IMR-90 (cell line): ENCODE measurements around the gene CLOCK. TPM values are rescaled to one million over a fixed set of nuclear protein-coding genes. Genes with fewer than 3 reads are reported as not detected.

ENCODE experiments used
- ATAC-seq: fragments of 200-7000 bp; cut with Tn5 transposase; 2 replicates; pipeline ENCODE4 v1.9.1; 2020; ENCODE audit warnings: low read depth, mild to moderate bottlenecking, moderate library complexity
- BruUV-seq: library from RNA; stranded (reverse); fragments of 400-500 nt; replicated peaks from 2 replicates; lab custom pipeline; 2021; lab: Mats Ljungman, UMichigan
- CTCF ChIA-PET: fragments of 300-600 bp; formaldehyde crosslinking; extraction: SDS; loops from one replicate; lab custom pipeline; 2021; ENCODE audit warnings: antibody characterized with exemption; lab: Yijun Ruan, JAX
- POLR2A ChIA-PET: fragments of 300-600 bp; sonication (Branson Sonifier 250); formaldehyde crosslinking; loops from one replicate; lab custom pipeline; 2022; ENCODE audit warnings: antibody characterized with exemption; ENCODE audit not compliant: unreplicated experiment; lab: Charles Lee
- DNase-seq: peaks from one replicate; pipeline ENCODE4 v3.0.0; 2013
- H2AFZ ChIP-seq: replicated peaks from 2 replicates; pipeline ENCODE3; 2013; ENCODE audit warnings: low read length, mild to moderate bottlenecking; ENCODE audit not compliant: poor library complexity
- H2AK5ac ChIP-seq: 2 replicates; pipeline ENCODE4 v1.6.1; 2013; ENCODE audit warnings: low read depth, low read length, inconsistent platforms
- H2AK9ac ChIP-seq: replicated peaks from 2 replicates; pipeline ENCODE3; 2013; ENCODE audit warnings: mild to moderate bottlenecking, low read depth, low read length, moderate library complexity; ENCODE audit not compliant: poor library complexity
- H2BK120ac ChIP-seq: 2 replicates; pipeline ENCODE4 v1.6.1; 2013; ENCODE audit warnings: low read depth, low read length, inconsistent platforms
- H2BK15ac ChIP-seq: 3 replicates; pipeline ENCODE4 v1.6.1; 2013; ENCODE audit warnings: low read depth, low read length, inconsistent platforms
- H2BK20ac ChIP-seq: 2 replicates; pipeline ENCODE4 v1.6.1; 2013; ENCODE audit warnings: low read depth, mild to moderate bottlenecking, inconsistent platforms, low read length, moderate library complexity
- H2BK5ac ChIP-seq: 2 replicates; pipeline ENCODE4 v1.6.1; 2013; ENCODE audit warnings: mild to moderate bottlenecking, low read depth, low read length, inconsistent platforms; ENCODE audit not compliant: poor library complexity, severe bottlenecking
- H3K14ac ChIP-seq: replicated peaks from 2 replicates; pipeline ENCODE4 v1.6.1; 2013; ENCODE audit warnings: low read depth, low read length, inconsistent platforms
- H3K18ac ChIP-seq: 2 replicates; pipeline ENCODE4 v1.6.1; 2013; ENCODE audit warnings: low read depth, low read length, control low read depth
- H3K23ac ChIP-seq: 2 replicates; pipeline ENCODE4 v1.6.1; 2013; ENCODE audit warnings: low read depth, low read length, inconsistent platforms
- H3K27ac ChIP-seq: 2 replicates; pipeline ENCODE4 v1.5.1; 2013; ENCODE audit warnings: mild to moderate bottlenecking, control low read depth, low read length; ENCODE audit not compliant: insufficient read depth
- H3K27me3 ChIP-seq: 2 replicates; pipeline ENCODE4 v1.6.1; 2013; ENCODE audit warnings: low read length; ENCODE audit not compliant: control insufficient read depth, insufficient read depth
- H3K36me3 ChIP-seq: 2 replicates; pipeline ENCODE4 v1.6.1; 2013; ENCODE audit warnings: low read length, mixed read lengths; ENCODE audit not compliant: control insufficient read depth, insufficient read depth
- H3K4ac ChIP-seq: 2 replicates; pipeline ENCODE4 v1.6.1; 2013; ENCODE audit warnings: low read depth, low read length, inconsistent platforms
- H3K4me1 ChIP-seq: 2 replicates; pipeline ENCODE4 v1.6.1; 2013; ENCODE audit warnings: low read length, mixed read lengths; ENCODE audit not compliant: control insufficient read depth, insufficient read depth
- H3K4me2 ChIP-seq: 2 replicates; pipeline ENCODE4 v1.6.1; 2013; ENCODE audit warnings: low read depth, mild to moderate bottlenecking, control low read depth, low read length, moderate library complexity
- H3K4me3 ChIP-seq: 2 replicates; pipeline ENCODE4 v1.5.1; 2013; ENCODE audit warnings: low read depth, mild to moderate bottlenecking, control low read depth, low read length, moderate library complexity; ENCODE audit not compliant: insufficient read depth
- H3K56ac ChIP-seq: 2 replicates; pipeline ENCODE4 v1.6.1; 2013; ENCODE audit warnings: low read length, inconsistent platforms; ENCODE audit not compliant: insufficient read depth; ENCODE audit errors: extremely low read depth
- H3K79me1 ChIP-seq, 2 experiments: 2 replicates each; pipeline ENCODE4 v1.6.1; 2013; ENCODE audit warnings: low read length in 2 of 2, inconsistent platforms in 1 of 2, low read depth in 1 of 2
- H3K9ac ChIP-seq: 2 replicates; pipeline ENCODE4 v1.6.1; 2013; ENCODE audit warnings: low read depth, low read length, control low read depth
- H3K9me1 ChIP-seq: 2 replicates; pipeline ENCODE4 v1.6.1; 2013; ENCODE audit warnings: low read length, inconsistent platforms; ENCODE audit not compliant: insufficient read depth
- H3K9me3 ChIP-seq: 2 replicates; pipeline ENCODE4 v1.6.1; 2013; ENCODE audit warnings: low read length; ENCODE audit not compliant: control insufficient read depth, insufficient read depth
- H4K20me1 ChIP-seq: 2 replicates; pipeline ENCODE4 v1.6.1; 2013; ENCODE audit warnings: low read length, inconsistent platforms; ENCODE audit not compliant: insufficient read depth
- H4K5ac ChIP-seq: 2 replicates; pipeline ENCODE4 v1.6.1; 2013; ENCODE audit warnings: mild to moderate bottlenecking, low read depth, low read length, control low read depth
- H4K8ac ChIP-seq, 2 experiments: 2 replicates each; pipeline ENCODE4 v1.6.1; 2013; ENCODE audit warnings: low read depth in 2 of 2, low read length in 2 of 2, control low read depth in 1 of 2, inconsistent platforms in 1 of 2
- H4K91ac ChIP-seq: 2 replicates; pipeline ENCODE4 v1.6.1; 2013; ENCODE audit warnings: low read depth, low read length, inconsistent platforms; ENCODE audit not compliant: insufficient read depth
- BHLHE40 ChIP-seq: fragments of 150-350 bp; IDR thresholded peaks from 2 replicates; pipeline ENCODE4 v1.6.1; 2016; ENCODE audit warnings: mild to moderate bottlenecking, low read depth, low read length
- CEBPB ChIP-seq: IDR thresholded peaks from 2 replicates; pipeline ENCODE4 v1.6.1; 2012; ENCODE audit warnings: low read depth, low read length, improper control_type of control experiment
- CHD1 ChIP-seq: IDR thresholded peaks from 2 replicates; pipeline ENCODE4 v1.6.1; 2012; ENCODE audit warnings: low read depth, low read length, improper control_type of control experiment
- CTCF ChIP-seq: conservative IDR thresholded peaks from 2 replicates; pipeline ENCODE4 v1.5.1; 2012; ENCODE audit warnings: mild to moderate bottlenecking, low read depth, low read length, improper control_type of control experiment
- ELK1 ChIP-seq: fragments of 150-350 bp; IDR thresholded peaks from 2 replicates; pipeline ENCODE4 v1.6.1; 2016; ENCODE audit warnings: low read depth, mild to moderate bottlenecking, low read length, moderate library complexity, borderline replicate concordance
- FOS ChIP-seq: fragments of 150-350 bp; IDR thresholded peaks from 2 replicates; pipeline ENCODE4 v1.6.1; 2016; ENCODE audit warnings: low read depth, low read length
- MAFK ChIP-seq: IDR thresholded peaks from 2 replicates; pipeline ENCODE4 v1.6.1; 2012; ENCODE audit warnings: low read depth, low read length, improper control_type of control experiment
- MAZ ChIP-seq: IDR thresholded peaks from 2 replicates; pipeline ENCODE4 v1.6.1; 2012; ENCODE audit warnings: low read depth, mild to moderate bottlenecking, low read length, improper control_type of control experiment, moderate library complexity, borderline replicate concordance
- MXI1 ChIP-seq: IDR thresholded peaks from 2 replicates; pipeline ENCODE4 v1.6.1; 2012; ENCODE audit warnings: low read depth, mild to moderate bottlenecking, low read length, moderate library complexity, borderline replicate concordance
- NFE2L2 ChIP-seq: fragments of 150-350 bp; IDR thresholded peaks from 2 replicates; pipeline ENCODE4 v1.6.1; 2016; ENCODE audit warnings: low read depth, mild to moderate bottlenecking, low read length
- POLR2A ChIP-seq: IDR thresholded peaks from 2 replicates; pipeline ENCODE4 v1.6.1; 2012; ENCODE audit warnings: mild to moderate bottlenecking, low read depth, low read length
- RAD21 ChIP-seq: IDR thresholded peaks from 2 replicates; pipeline ENCODE4 v1.6.1; 2012; ENCODE audit warnings: low read length, improper control_type of control experiment
- RCOR1 ChIP-seq: IDR thresholded peaks from 2 replicates; pipeline ENCODE4 v1.6.1; 2012; ENCODE audit warnings: mild to moderate bottlenecking, low read length, improper control_type of control experiment; ENCODE audit not compliant: insufficient replicate concordance
- SMC3 ChIP-seq: fragments of 150-350 bp; IDR thresholded peaks from 2 replicates; pipeline ENCODE4 v1.6.1; 2016; ENCODE audit warnings: low read depth, mild to moderate bottlenecking, antibody characterized with exemption, low read length, moderate library complexity
- USF2 ChIP-seq: fragments of 150-350 bp; IDR thresholded peaks from 2 replicates; pipeline ENCODE4 v1.6.1; 2017; ENCODE audit warnings: mild to moderate bottlenecking, antibody characterized with exemption, low read length, low read depth
- WGBS, 2 experiments: methylation state at CpG; one replicate each; pipeline versions ENCODE4 v1.1.5 to v1.1.7; 2013; ENCODE audit warnings: missing lambda C conversion rate in 2 of 2; ENCODE audit not compliant: insufficient read length in 1 of 2; ENCODE audit errors: extremely low coverage in 2 of 2; 5-methylcytosine and 5-hydroxymethylcytosine counted together
- dilution Hi-C: fragments of 300-500 bp; cut with HindIII; formaldehyde crosslinking; loops from one replicate; pipeline ENCODE4 v1.14.3; 2018; ENCODE audit warnings: low sequenced_read_pairs; ENCODE audit not compliant: unreplicated experiment
- in situ Hi-C: fragments of 300-500 bp; cut with MboI; formaldehyde crosslinking; loops from 3 replicates; pipeline ENCODE4 v1.14.3; 2019; ENCODE audit warnings: low sequenced_read_pairs, inconsistent platforms, mixed read lengths
- intact Hi-C: fragments of 100-400 bp; cut with micrococcal nuclease; formaldehyde crosslinking; loops from 2 replicates; pipeline ENCODE4 v1.10.0; 2022
- polyA plus RNA-seq, 3 experiments: library from polyadenylated mRNA; depleted of rRNA; stranded (reverse); fragments of >200 nt; gene quantifications; 2 replicates each; pipeline ENCODE4 v1.2.3, GENCODE V29; 2012; ENCODE audit warnings: low replicate concordance in 1 of 3
- total RNA-seq: library from RNA; depleted of rRNA; stranded (reverse); fragments of >200 nt; gene quantifications from 2 replicates; pipeline ENCODE4 v1.2.3, GENCODE V29; 2012

Gene CLOCK
- total and polyA plus RNA-seq, 2 of the 4 experiments (the other 2 are of a cell fraction), result 7.3 to 53.4 TPM

- ChIA-PET CTCF (interaction anchor here (0.7 kb wide), 1 partner anchor 13 kb away, joined by 3 read pairs; no protein-coding TSS in a partner anchor), POLR2A (no interaction called here)
- no peak overlapping the region for H3K14ac ChIP-seq
- peak; percentile 38; the same call in 1 of the 2 replicates for ATAC-seq
- H3K9me1 ChIP-seq, result no peaks in the 10 kb centered on the region
- intact Hi-C loops, result no loop called here
- no peak overlapping the region for H4K5ac ChIP-seq
- no peak overlapping the region for H2BK120ac ChIP-seq
- TF ChIP-seq MAFK (no peak), MXI1 (no peak), NFE2L2 (no peak), SMC3 (no peak), RAD21 (no peak), POLR2A (no peak), BHLHE40 (no peak), CEBPB (no peak), CHD1 (no peak), CTCF (no peak), MAZ (no peak), FOS (no peak), RCOR1 (no peak), ELK1 (no peak), USF2 (no peak)
- H3K56ac ChIP-seq, result no peak overlapping the region
- no peak overlapping the region for H4K91ac ChIP-seq
- no peak overlapping the region for H2AFZ ChIP-seq
- H2AK5ac ChIP-seq, result no peak overlapping the region
- H3K36me3 ChIP-seq, result no peaks in the 10 kb centered on the region
- H2BK5ac ChIP-seq, result no peak overlapping the region
- no TSS peak for BruUV-seq
- H3K4me3 ChIP-seq, result no peak overlapping the region
- dilution Hi-C loops, result no loop called here
- no peak overlapping the region for H3K4me2 ChIP-seq
- no peak overlapping the region for H3K18ac ChIP-seq
- H3K9me3 ChIP-seq, result no peaks in the 10 kb centered on the region
- no peak overlapping the region for H4K8ac ChIP-seq
- H3K27ac ChIP-seq, result no peak overlapping the region
- H3K9ac ChIP-seq, result no peak overlapping the region
- no peak overlapping the region for H2BK20ac ChIP-seq
- H4K20me1 ChIP-seq, result no peaks in the 10 kb centered on the region
- H3K23ac ChIP-seq, result no peak overlapping the region
- H2AK9ac ChIP-seq, result no peak overlapping the region
- in situ Hi-C loops, result no loop called here
- H3K4ac ChIP-seq, result no peak overlapping the region
- DNase-seq, result peak; percentile 27
- peaks cover 3% of the 10 kb centered on the region; the same call in 1 of the 2 replicates for H3K4me1 ChIP-seq
- no CpG with 5 or more reads among the region's 3 CpGs for WGBS, 2 experiments
- H3K79me1 ChIP-seq, result peaks cover 13 to 49% of the 10 kb centered on the region in 2 experiments; a peak in 3 of 4 replicates
- H2BK15ac ChIP-seq, result no peak overlapping the region
- H3K27me3 ChIP-seq, result no peaks in the 10 kb centered on the region
Observed at GRCh38 chr4:55509266-55509665, 37.4 kb downstream of the CLOCK start.
